ENCODE results near the gene LFNG.
"Not testable (repeated sequence)": the region's sequence is repeated elsewhere in the genome, so short reads cannot be mapped to it uniquely, and the experiment has no call there.

Gene LFNG

DNA sequence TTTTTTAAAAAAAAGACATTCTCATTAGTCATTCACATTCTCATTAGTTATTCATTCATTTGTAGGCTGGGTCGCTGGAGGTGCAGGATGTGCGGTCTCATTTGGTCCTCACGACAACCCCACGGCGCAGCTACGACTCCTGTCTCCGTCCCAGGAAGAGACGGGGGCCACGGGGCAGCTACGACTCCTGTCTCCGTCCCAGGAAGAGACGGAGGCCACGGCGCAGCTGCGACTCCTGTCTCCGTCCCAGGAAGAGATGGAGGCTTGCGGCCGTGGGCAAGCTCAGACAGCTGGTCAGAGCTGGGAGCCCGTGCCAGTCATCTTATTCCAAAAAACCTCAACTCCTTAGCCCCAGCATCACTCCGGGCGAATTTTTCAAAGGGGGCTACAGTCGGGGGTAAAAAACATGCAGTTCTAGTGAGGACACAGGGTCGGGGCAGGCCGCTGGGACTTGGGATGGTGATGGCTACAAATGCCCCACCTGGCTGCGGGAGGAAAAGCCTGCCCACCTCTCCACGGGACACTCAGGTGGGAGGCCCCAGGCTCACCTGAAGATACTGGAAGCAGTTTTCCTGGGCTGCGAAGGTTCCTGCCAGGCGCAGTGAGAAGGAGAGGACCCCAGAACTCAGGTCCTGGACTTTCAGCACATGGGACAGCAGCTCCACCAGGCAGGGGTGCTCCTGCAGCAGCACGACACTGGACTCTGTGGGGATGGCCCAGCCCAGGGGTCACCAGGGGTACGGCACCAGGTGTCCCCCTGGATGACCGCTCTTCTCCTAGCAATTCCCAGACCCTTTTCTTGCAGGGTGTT is 27.4 kb downstream of the LFNG start:
- no peak overlapping the region for H3K4me3 ChIP-seq (ENCODE audit: low read length in 2 of 2)
- no peaks in the 10 kb centered on the region for H3K27me3 ChIP-seq (ENCODE audit: control insufficient read depth in 2 of 2, insufficient read depth in 2 of 2, low read length in 2 of 2)
- H3K4me1 ChIP-seq (ENCODE audit: control insufficient read depth in 2 of 2, insufficient read depth in 2 of 2, low read length in 2 of 2): no peaks in the 10 kb centered on the region
- no peaks in the 10 kb centered on the region for H3K9me3 ChIP-seq (ENCODE audit: control insufficient read depth in 2 of 2, low read length in 2 of 2)
- H3K36me3 ChIP-seq (ENCODE audit: control insufficient read depth in 2 of 2, insufficient read depth in 2 of 2, low read length in 2 of 2): peaks cover 31 to 33% of the 10 kb centered on the region in 2 donors
- H3K27ac ChIP-seq (ENCODE audit: low read depth in 2 of 2, low read length in 2 of 2): no peak overlapping the region
- H3K9ac ChIP-seq (ENCODE audit: low read depth in 1 of 2, low read length in 2 of 2): no peak overlapping the region

DNA sequence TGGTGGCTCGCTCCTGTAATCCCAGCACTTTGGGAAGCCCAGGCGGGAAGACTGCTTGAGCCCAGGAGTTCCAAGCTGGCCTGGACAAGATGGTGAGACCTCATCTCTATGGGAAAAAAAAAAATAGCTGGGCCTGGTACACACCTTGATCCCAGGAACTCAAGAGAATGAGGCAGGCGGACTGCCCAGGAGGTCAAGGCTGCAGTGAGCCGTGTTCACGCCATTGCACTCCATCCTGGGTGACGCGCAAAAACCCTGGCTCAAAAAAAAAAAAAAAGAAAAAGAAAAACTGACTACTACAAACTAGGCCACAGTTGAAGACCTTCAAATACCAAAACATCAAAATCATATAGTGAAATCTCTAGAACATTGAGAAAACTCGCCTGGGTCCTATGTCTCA is 31.8 kb downstream of the LFNG start:
- Histone ChIP-seq H3K27me3 (ENCODE audit: control insufficient read depth in 2 of 2, insufficient read depth in 2 of 2, low read length in 2 of 2) (no peaks in the 10 kb centered on the region), H3K4me3 (ENCODE audit: low read length in 2 of 2) (no peak overlapping the region), H3K9me3 (ENCODE audit: control insufficient read depth in 2 of 2, low read length in 2 of 2) (no peaks in the 10 kb centered on the region), H3K4me1 (ENCODE audit: control insufficient read depth in 2 of 2, insufficient read depth in 2 of 2, low read length in 2 of 2) (peaks cover 10 to 12% of the 10 kb centered on the region in 2 donors), H3K27ac (ENCODE audit: low read depth in 2 of 2, low read length in 2 of 2) (no peak overlapping the region), H3K36me3 (ENCODE audit: control insufficient read depth in 2 of 2, insufficient read depth in 2 of 2, low read length in 2 of 2) (peaks cover 3 to 11% of the 10 kb centered on the region in 2 donors), H3K9ac (ENCODE audit: low read depth in 1 of 2, low read length in 2 of 2) (no peak overlapping the region)

DNA sequence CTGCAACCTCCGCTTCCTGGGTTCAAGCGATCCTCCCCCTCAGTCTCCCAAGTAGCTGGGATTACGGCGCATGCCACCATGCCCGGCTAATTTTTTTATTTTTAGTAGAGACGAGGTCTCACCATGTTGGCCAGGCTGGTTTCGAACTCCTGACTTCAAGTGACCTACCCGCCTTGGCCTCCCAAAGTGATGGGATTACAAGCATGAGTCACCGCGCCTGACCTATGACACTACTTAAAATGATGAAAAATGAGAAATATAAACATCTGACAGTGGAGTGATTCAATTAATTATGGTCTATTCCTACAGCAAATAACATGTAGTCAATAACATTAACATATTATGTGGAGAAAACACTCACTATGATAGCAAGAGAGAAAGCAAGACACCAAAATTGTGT is 33.5 kb downstream of the LFNG start:
- no peaks in the 10 kb centered on the region for H3K9me3 ChIP-seq (ENCODE audit: control insufficient read depth in 2 of 2, low read length in 2 of 2)
- no peaks in the 10 kb centered on the region for H3K36me3 ChIP-seq (ENCODE audit: control insufficient read depth in 2 of 2, insufficient read depth in 2 of 2, low read length in 2 of 2)

DNA sequence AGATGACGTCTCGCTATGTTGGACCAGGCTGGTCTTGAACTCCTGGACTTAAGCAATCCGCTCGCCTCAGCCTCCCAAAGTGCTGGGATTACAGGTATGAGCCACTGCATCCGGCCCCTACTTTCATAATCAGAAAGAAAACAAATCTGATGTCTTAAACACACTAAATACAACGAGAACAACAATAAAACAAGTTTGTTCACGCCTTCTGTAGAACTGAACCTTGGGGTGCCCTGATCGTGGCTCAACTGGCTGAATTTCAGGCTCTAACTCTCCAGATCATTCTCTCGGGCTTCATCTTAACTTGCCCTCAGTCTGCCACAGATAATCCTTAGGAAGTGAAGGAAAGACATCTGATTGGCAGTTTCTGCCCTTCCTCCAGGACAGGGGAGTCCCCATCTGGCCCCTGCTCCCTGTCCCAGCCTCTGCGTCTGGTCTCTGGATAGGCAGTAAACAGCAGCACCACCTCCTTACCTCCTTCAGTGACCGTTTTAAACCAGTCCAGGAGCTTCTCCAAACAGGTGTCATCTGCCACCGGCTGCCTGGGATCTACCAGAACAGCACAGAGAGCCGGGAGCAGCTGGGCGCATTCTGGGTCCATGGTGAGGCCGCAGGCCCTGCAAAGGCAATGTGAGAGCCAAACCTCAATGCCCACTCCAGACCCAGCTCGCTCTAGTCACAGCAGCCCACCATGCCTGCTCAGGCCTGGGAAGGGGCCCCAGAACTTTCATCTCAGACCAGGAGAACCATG is 34.4 kb downstream of the LFNG start:
- H3K36me3 ChIP-seq (ENCODE audit: control insufficient read depth in 2 of 2, insufficient read depth in 2 of 2, low read length in 2 of 2): no peaks in the 10 kb centered on the region
- H3K27me3 ChIP-seq (ENCODE audit: control insufficient read depth in 2 of 2, insufficient read depth in 2 of 2, low read length in 2 of 2): no peaks in the 10 kb centered on the region
- no peak overlapping the region for H3K27ac ChIP-seq (ENCODE audit: low read depth in 2 of 2, low read length in 2 of 2)
- peaks cover 14 to 16% of the 10 kb centered on the region in 2 donors for H3K4me1 ChIP-seq (ENCODE audit: control insufficient read depth in 2 of 2, insufficient read depth in 2 of 2, low read length in 2 of 2)
- H3K4me3 ChIP-seq (ENCODE audit: low read length in 2 of 2): peak overlapping the region; percentile 82 to 92
- no peaks in the 10 kb centered on the region for H3K9me3 ChIP-seq (ENCODE audit: control insufficient read depth in 2 of 2, low read length in 2 of 2)
- H3K9ac ChIP-seq (ENCODE audit: low read depth in 1 of 2, low read length in 2 of 2): peak overlapping the region; percentile 70 to 95

More for the DNA sequence above, 33.5 kb downstream of the LFNG start:
- Histone ChIP-seq H3K4me3 (ENCODE audit: low read length in 2 of 2) (no peak overlapping the region), H3K4me1 (ENCODE audit: control insufficient read depth in 2 of 2, insufficient read depth in 2 of 2, low read length in 2 of 2) (peaks cover 10 to 12% of the 10 kb centered on the region in 2 donors), H3K27ac (ENCODE audit: low read depth in 2 of 2, low read length in 2 of 2) (no peak overlapping the region), H3K27me3 (ENCODE audit: control insufficient read depth in 2 of 2, insufficient read depth in 2 of 2, low read length in 2 of 2) (no peaks in the 10 kb centered on the region), H3K9ac (ENCODE audit: low read depth in 1 of 2, low read length in 2 of 2) (no peak overlapping the region)

DNA sequence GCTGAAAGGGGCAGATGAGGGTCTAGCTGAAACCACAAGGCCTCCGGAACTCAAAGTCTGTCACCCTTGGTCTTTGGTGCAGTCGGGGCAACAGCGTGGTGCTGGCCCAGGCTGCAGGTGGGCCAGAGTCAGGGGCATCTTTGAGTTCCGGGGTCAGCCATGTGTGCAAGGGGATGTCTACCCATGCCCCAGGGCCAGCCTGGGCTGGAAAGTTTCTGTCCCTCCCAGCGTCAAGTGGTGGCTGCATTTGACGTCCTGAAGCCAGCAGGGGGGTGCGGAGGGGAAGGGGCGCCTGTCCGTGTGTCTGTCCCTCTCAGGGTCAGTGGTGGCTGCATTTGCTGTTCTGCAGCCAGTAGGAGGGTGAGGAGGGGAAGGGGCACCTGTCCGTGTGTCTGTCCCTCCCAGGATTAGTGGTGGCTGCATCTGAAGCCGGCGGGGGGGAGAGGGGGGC is 35.1 kb downstream of the LFNG start:
- Histone ChIP-seq H3K27me3 (ENCODE audit: control insufficient read depth in 2 of 2, insufficient read depth in 2 of 2, low read length in 2 of 2) (no peaks in the 10 kb centered on the region), H3K9me3 (ENCODE audit: control insufficient read depth in 2 of 2, low read length in 2 of 2) (no peaks in the 10 kb centered on the region), H3K9ac (ENCODE audit: low read depth in 1 of 2, low read length in 2 of 2) (peak overlapping the region; percentile 70 to 95), H3K27ac (ENCODE audit: low read depth in 2 of 2, low read length in 2 of 2) (peak overlapping the region in 1 of 2 donors; percentile 98), H3K4me3 (ENCODE audit: low read length in 2 of 2) (peak overlapping the region; percentile 82 to 92), H3K36me3 (ENCODE audit: control insufficient read depth in 2 of 2, insufficient read depth in 2 of 2, low read length in 2 of 2) (no peaks in the 10 kb centered on the region), H3K4me1 (ENCODE audit: control insufficient read depth in 2 of 2, insufficient read depth in 2 of 2, low read length in 2 of 2) (peaks cover 15 to 16% of the 10 kb centered on the region in 2 donors)

DNA sequence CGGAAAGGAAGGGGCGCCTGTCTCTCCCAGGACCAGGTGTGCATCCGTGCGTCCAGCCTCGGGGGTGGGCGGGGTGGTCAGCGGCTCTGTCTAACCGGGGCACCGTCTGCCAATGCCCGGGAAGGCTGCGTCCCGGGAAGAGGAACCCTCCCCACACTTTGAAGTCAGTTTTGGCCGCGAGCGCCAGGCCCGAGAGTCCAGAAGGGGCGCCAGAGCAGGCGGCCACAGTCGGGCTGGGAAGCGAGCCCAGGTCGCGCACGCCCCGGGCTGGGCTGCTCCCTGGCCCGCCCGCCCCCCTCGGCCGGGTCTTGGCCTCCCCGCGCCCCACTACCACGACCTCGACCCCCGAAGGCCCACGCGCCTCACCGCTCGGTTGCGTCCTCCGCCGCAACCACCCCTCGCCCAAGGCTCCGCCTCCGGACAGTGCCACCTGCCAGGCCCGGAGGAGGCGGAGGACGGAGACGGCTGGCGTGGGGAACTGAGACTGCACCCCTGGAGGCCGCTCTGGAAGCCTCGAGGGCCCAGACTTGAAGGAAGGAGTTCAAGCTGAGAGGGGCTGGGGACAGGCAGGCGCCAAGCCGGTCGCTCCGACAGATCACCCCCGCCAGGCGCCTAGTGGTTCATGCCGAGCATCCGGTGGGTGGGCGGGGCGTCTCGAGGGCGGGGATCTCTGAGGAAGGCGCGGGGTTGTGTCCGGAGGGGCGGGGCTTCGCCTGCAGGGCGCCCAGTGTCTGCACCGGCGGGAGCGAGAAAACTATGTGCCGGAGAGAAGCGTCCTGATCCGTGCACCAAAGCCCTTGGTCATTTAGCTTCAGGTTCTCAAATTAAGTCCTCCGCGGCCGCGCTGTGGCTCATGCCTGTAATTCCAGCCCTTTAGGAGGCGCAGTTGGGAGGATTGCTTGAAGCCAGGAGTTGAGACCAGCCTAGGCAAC is 35.8 kb downstream of the LFNG start, which contains the start of gene BRAT1:
Gene BRAT1 (minus strand): TSS at position 404 of the 932 bp plus-strand sequence. CDS start 1,093 bp downstream, outside the sequence.
- peaks cover 21 to 22% of the 10 kb centered on the region in 2 donors for H3K4me1 ChIP-seq (ENCODE audit: control insufficient read depth in 2 of 2, insufficient read depth in 2 of 2, low read length in 2 of 2)

DNA sequence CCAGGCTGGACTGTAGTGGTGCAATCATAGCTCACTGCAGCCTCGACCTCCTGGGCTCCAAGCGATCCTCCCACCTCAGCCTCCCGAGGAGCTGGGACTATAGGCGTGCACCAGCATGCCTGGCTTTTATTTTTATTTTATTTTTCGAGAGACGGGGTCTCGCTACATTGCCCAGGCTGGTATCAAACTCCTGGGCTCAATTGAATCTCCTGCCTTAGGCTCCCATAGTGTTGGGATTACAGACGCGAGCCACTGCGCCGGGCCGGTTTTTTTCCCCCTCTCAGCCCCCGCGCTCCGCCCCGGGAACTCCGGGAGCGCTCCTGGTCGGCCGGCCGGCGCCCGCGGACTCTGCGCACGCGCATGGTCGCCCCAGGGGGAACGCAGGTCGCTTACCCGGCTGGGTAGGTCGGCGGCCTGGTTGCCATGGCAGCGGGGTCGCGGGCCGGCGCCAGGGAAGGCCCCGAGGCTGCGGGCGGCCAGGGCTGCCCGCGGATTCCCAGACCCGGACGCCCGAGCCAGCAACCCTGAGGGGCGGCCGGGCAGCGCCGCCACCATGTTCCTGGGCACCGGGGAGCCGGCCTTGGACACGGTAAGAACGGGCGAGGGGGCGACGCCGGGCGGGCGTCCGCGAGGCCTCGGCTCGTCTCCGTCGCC is 39.2 kb downstream of the LFNG start, which contains the start of gene IQCE:
Gene IQCE (plus strand): TSS at position 351 of the 654 bp plus-strand sequence. CDS start 203 bp downstream, at position 554.
- Histone ChIP-seq H3K27me3 (ENCODE audit: control insufficient read depth in 2 of 2, insufficient read depth in 2 of 2, low read length in 2 of 2) (no peaks in the 10 kb centered on the region), H3K9ac (ENCODE audit: low read depth in 1 of 2, low read length in 2 of 2) (peak within 1 kb of the TSS; percentile 68 to 86), H3K27ac (ENCODE audit: low read depth in 2 of 2, low read length in 2 of 2) (peak within 1 kb of the TSS; percentile 85 to 89), H3K4me3 (ENCODE audit: low read length in 2 of 2) (peak within 1 kb of the TSS; percentile 77 to 79), H3K36me3 (ENCODE audit: control insufficient read depth in 2 of 2, insufficient read depth in 2 of 2, low read length in 2 of 2) (no peaks in the 10 kb centered on the region), H3K4me1 (ENCODE audit: control insufficient read depth in 2 of 2, insufficient read depth in 2 of 2, low read length in 2 of 2) (peaks cover 21% of the 10 kb centered on the region in 2 donors), H3K9me3 (ENCODE audit: control insufficient read depth in 2 of 2, low read length in 2 of 2) (no peaks in the 10 kb centered on the region)

More for the DNA sequence above, 35.8 kb downstream of the LFNG start, which contains the start of gene BRAT1:
- H3K36me3 ChIP-seq (ENCODE audit: control insufficient read depth in 2 of 2, insufficient read depth in 2 of 2, low read length in 2 of 2): no peaks in the 10 kb centered on the region
- peak within 1 kb of the TSS; percentile 83 to 95 for H3K9ac ChIP-seq (ENCODE audit: low read depth in 1 of 2, low read length in 2 of 2)
- H3K27me3 ChIP-seq (ENCODE audit: control insufficient read depth in 2 of 2, insufficient read depth in 2 of 2, low read length in 2 of 2): no peaks in the 10 kb centered on the region
- no peaks in the 10 kb centered on the region for H3K9me3 ChIP-seq (ENCODE audit: control insufficient read depth in 2 of 2, low read length in 2 of 2)
- H3K27ac ChIP-seq (ENCODE audit: low read depth in 2 of 2, low read length in 2 of 2): peak within 1 kb of the TSS; percentile 98
- H3K4me3 ChIP-seq (ENCODE audit: low read length in 2 of 2): peak within 1 kb of the TSS; percentile 82 to 92

DNA sequence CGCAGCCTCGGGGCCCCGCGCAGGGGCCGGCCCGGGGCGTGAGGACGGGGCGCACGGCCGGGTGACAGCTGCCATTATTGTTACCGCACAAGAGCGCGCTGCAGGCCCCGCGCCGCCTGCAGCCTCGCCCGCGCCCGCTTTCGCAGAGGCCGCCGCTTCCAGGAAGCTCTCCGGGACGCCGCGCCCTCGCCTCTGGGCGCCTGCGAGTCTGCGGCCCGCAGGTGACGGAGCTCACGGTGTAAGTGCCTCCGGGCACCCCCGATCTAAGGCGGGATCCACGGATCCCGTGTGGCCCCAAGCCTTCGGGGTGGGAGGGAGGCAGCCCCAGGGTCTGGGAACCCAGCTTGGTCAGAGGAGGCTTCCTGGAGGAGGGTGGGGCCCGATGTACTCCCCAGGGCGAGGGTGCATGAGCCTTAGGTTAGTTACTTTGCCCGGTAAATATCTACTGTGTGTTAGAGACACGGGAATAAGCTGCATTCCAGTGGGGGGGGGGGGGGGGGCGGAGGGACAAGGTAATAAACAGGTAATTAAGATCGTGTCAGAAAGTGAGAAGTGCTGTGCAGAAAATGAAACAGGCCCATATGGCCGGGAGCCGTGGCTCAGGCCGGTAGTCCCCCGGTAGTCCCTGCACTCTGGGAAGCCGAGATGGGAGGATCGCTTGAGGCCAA is 39.8 kb downstream of the LFNG start:
- Histone ChIP-seq H3K4me3 (ENCODE audit: low read length in 2 of 2) (peak overlapping the region; percentile 77 to 79), H3K9ac (ENCODE audit: low read depth in 1 of 2, low read length in 2 of 2) (peak overlapping the region; percentile 68 to 86), H3K9me3 (ENCODE audit: control insufficient read depth in 2 of 2, low read length in 2 of 2) (no peaks in the 10 kb centered on the region), H3K27me3 (ENCODE audit: control insufficient read depth in 2 of 2, insufficient read depth in 2 of 2, low read length in 2 of 2) (no peaks in the 10 kb centered on the region), H3K36me3 (ENCODE audit: control insufficient read depth in 2 of 2, insufficient read depth in 2 of 2, low read length in 2 of 2) (no peaks in the 10 kb centered on the region), H3K27ac (ENCODE audit: low read depth in 2 of 2, low read length in 2 of 2) (peak overlapping the region; percentile 85 to 89), H3K4me1 (ENCODE audit: control insufficient read depth in 2 of 2, insufficient read depth in 2 of 2, low read length in 2 of 2) (peaks cover 15 to 16% of the 10 kb centered on the region in 2 donors)

DNA sequence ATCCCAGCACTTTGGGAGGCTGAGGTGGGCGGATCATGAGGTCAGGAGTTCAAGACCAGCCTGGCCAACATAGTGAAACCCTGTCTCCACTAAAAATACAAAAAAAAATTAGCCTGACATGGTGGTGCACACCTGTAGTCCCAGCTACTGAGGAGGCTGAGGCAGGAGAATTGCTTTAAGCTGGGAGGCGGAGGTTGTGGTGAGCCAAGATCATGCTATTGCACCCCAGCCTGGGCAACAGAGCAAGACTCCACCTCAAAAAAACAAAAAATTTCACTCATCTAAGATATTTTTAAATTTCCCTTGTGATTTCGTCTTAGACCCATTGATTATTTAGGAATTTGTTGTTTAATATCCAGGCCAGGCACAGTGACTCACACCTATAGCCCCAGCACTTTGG is 44.4 kb downstream of the LFNG start:
- H3K36me3 ChIP-seq (ENCODE audit: control insufficient read depth in 2 of 2, insufficient read depth in 2 of 2, low read length in 2 of 2); H3K27ac ChIP-seq (ENCODE audit: low read depth in 2 of 2, low read length in 2 of 2); H3K9me3 ChIP-seq (ENCODE audit: control insufficient read depth in 2 of 2, low read length in 2 of 2); H3K4me3 ChIP-seq (ENCODE audit: low read length in 2 of 2); H3K9ac ChIP-seq (ENCODE audit: low read depth in 1 of 2, low read length in 2 of 2); H3K27me3 ChIP-seq (ENCODE audit: control insufficient read depth in 2 of 2, insufficient read depth in 2 of 2, low read length in 2 of 2): not testable (repeated sequence)
- peaks cover 21 to 26% of the 10 kb centered on the region in 2 donors for H3K4me1 ChIP-seq (ENCODE audit: control insufficient read depth in 2 of 2, insufficient read depth in 2 of 2, low read length in 2 of 2)
